ENCODE data around the gene DNM3. TPM values are rescaled to one million over a fixed set of nuclear protein-coding genes. Genes with fewer than 3 reads are reported as not detected.

The DNM3 gene
- total and polyA plus RNA-seq, 2 of the 8 experiments (the other 6 are each of a cell fraction or from before 2014, with no cell fraction given): 2.0 to 8.5 TPM

GRCh38 chr1:171863531-171863930 is 22.2 kb downstream of the DNM3 start:
- no peaks in the 10 kb centered on the region for H3K36me3 ChIP-seq (ENCODE audit: control insufficient read depth in 2 of 4, insufficient read depth in 4 of 4, low read length in 3 of 4)
- H3K4me3 ChIP-seq (ENCODE audit: extremely low read depth in 1 of 4, insufficient read depth in 2 of 4, low read depth in 3 of 4, low read length in 4 of 4): no peak overlapping the region
- no peak overlapping the region for H2BK20ac ChIP-seq (ENCODE audit: low read length)
- no peaks in the 10 kb centered on the region for H3K79me2 ChIP-seq (ENCODE audit: control insufficient read depth in 1 of 2, insufficient read depth in 2 of 2, low read length in 2 of 2)
- no peaks in the 10 kb centered on the region for H3K79me1 ChIP-seq (ENCODE audit: low read depth, low read length)
- DNase-seq (ENCODE audit: low read depth in 1 of 2, low spot score in 2 of 2) (no peak), FAIRE-seq (no peak)
- H2AFZ ChIP-seq (ENCODE audit: low read length): no peak overlapping the region
- no peak overlapping the region for H4K5ac ChIP-seq (ENCODE audit: insufficient read length, low read depth, low read length)
- H2AK5ac ChIP-seq (ENCODE audit: low read depth, low read length): no peak overlapping the region
- POLR2A ChIA-PET (ENCODE audit: partially characterized antibody): no interaction called here
- H2BK12ac ChIP-seq (ENCODE audit: low read depth, low read length): no peak overlapping the region
- H3K56ac ChIP-seq (replicated peaks; ENCODE audit: insufficient read length, low read depth, low read length): no peak overlapping the region
- no peak overlapping the region for H2BK120ac ChIP-seq (replicated peaks; ENCODE audit: low read depth, low read length)
- no peaks in the 10 kb centered on the region for H3K27me3 ChIP-seq (replicated peaks in 1 of 4; ENCODE audit: control insufficient read depth in 3 of 4, extremely low read depth in 1 of 4, insufficient read depth in 3 of 4, low read length in 3 of 4)
- 81% methylated on average over 4 of the region's 4 CpGs; no CpG with 5 or more reads in 1 of the 2 experiments for WGBS, 2 experiments (ENCODE audit: extremely low coverage in 1 of 2, insufficient coverage in 1 of 2, insufficient read length in 1 of 2, insufficient replicate concordance in 2 of 2, low coverage in 1 of 2, low lambda C conversion rate in 2 of 2, missing lambda C conversion rate in 1 of 2)
- no peak overlapping the region for H3K4me2 ChIP-seq (ENCODE audit: insufficient read depth in 1 of 2, low read depth in 2 of 2, low read length in 2 of 2)
- H3K27ac ChIP-seq (ENCODE audit: low read depth, low read length): no peak overlapping the region
- H3K4me1 ChIP-seq (replicated peaks in 1 of 4; ENCODE audit: control insufficient read depth in 3 of 4, insufficient read depth in 4 of 4, low read length in 3 of 4): no peaks in the 10 kb centered on the region
- no peak overlapping the region for H4K8ac ChIP-seq (ENCODE audit: extremely low read depth, insufficient read depth, low read length)
- H4K91ac ChIP-seq (replicated peaks; ENCODE audit: insufficient read length, low read length): no peak overlapping the region
- H3K9me3 ChIP-seq (ENCODE audit: insufficient read depth in 2 of 2, low read depth in 1 of 2, low read length in 1 of 2): no peaks in the 10 kb centered on the region
- no peak overlapping the region for H3K4ac ChIP-seq (replicated peaks; ENCODE audit: insufficient read length, low read depth, low read length)
- no peak overlapping the region for H3K9ac ChIP-seq (replicated peaks in 1 of 4; ENCODE audit: extremely low read depth in 1 of 4, low read depth in 3 of 4, low read length in 3 of 4)
- no peak overlapping the region for H3K23ac ChIP-seq (ENCODE audit: insufficient read length)
- H3K23me2 ChIP-seq (ENCODE audit: low read depth, low read length): no peaks in the 10 kb centered on the region
- CTCF ChIA-PET (ENCODE audit: partially characterized antibody): interaction anchor here (0.8 kb wide), 2 partner anchors 21 to 122 kb away, joined by 3 to 4 read pairs; no protein-coding TSS in a partner anchor
- no peak overlapping the region for H3K14ac ChIP-seq (ENCODE audit: insufficient read length)
- H2BK15ac ChIP-seq (ENCODE audit: low read length): no peak overlapping the region
- no peak overlapping the region for H3K18ac ChIP-seq (ENCODE audit: extremely low read depth, low read length)
- no peaks in the 10 kb centered on the region for H4K20me1 ChIP-seq (replicated peaks in 1 of 2; ENCODE audit: control insufficient read depth in 1 of 2, insufficient read depth in 2 of 2, low read length in 2 of 2)
- H2BK5ac ChIP-seq (ENCODE audit: low read depth, low read length): no peak overlapping the region
- no peak for TF ChIP-seq CREB1 (IDR thresholded peaks at IDR 0.05)
- no peak for TF ChIP-seq KDM5A (IDR thresholded peaks at IDR 0.05; ENCODE audit: low read length)
- TF ChIP-seq BACH1 (IDR thresholded peaks at IDR 0.05; ENCODE audit: low read length): no peak
- no peak for TF ChIP-seq JUND (IDR thresholded peaks at IDR 0.05; ENCODE audit: low read length)
- no peak for TF ChIP-seq BRCA1 (IDR thresholded peaks at IDR 0.05; ENCODE audit: low read depth, low read length)
- no peak for TF ChIP-seq ZNF274 (IDR thresholded peaks at IDR 0.05; ENCODE audit: borderline replicate concordance, extremely low read depth, low read length)
- no peak for TF ChIP-seq CHD1 (IDR thresholded peaks at IDR 0.05; ENCODE audit: low read depth, low read length)
- no peak for TF ChIP-seq USF2 (IDR thresholded peaks at IDR 0.05; ENCODE audit: low read length)

All from H1 (cell line).